Psoas muscle (tissue), 8 donors: ENCODE results near the gene DTD1. TPM values are rescaled to one million over a fixed set of nuclear protein-coding genes. Genes with fewer than 3 reads are reported as not detected.
"Not testable (repeated sequence)": the region's sequence is repeated elsewhere in the genome, so short reads cannot be mapped to it uniquely, and the experiment has no call there.

Source experiments
- ATAC-seq, 4 donors: fragments of 200-7000 bp; cut with Tn5 transposase; one replicate each; pipeline ENCODE4 v1.9.1; 2020; ENCODE audit warnings: moderate library complexity in 3 of 4, mild to moderate bottlenecking in 2 of 4
- DNase-seq, 2 donors: peaks; one replicate each; pipeline ENCODE4 v3.0.0-alpha.2; 2020
- H3K27ac ChIP-seq: fragments of 200-600 bp; one replicate; pipeline ENCODE4 v1.8.0; 2022
- H3K27me3 ChIP-seq, 3 donors: fragments of 200-600 bp in 1 of 3; one replicate each; pipeline versions ENCODE4 v1.6.1 to v1.8.0; 2013 to 2022; ENCODE audit warnings: low read length in 2 of 3, mild to moderate bottlenecking in 2 of 3, moderate library complexity in 1 of 3; ENCODE audit not compliant: insufficient read depth in 3 of 3
- H3K36me3 ChIP-seq, 2 donors: fragments of 200-600 bp in 1 of 2; one replicate each; pipeline versions ENCODE4 v1.6.1 to v1.8.0; 2013 to 2022; ENCODE audit warnings: low read depth in 1 of 2, mild to moderate bottlenecking in 1 of 2, moderate library complexity in 1 of 2; ENCODE audit not compliant: insufficient read depth in 1 of 2
- H3K4me1 ChIP-seq: fragments of 200-600 bp; one replicate; pipeline ENCODE4 v1.8.0; 2022
- H3K4me3 ChIP-seq: fragments of 200-600 bp; one replicate; pipeline ENCODE4 v1.8.0; 2022; ENCODE audit warnings: mild to moderate bottlenecking
- H3K9me3 ChIP-seq: fragments of 200-600 bp; one replicate; pipeline ENCODE4 v1.8.0; 2022
- WGBS, 3 donors: extraction: QIAGEN DNeasy Blood & Tissue Kit; methylation state at CpG; one replicate each; pipeline versions ENCODE4 v1.1.6 to v1.1.7; 2013; 5-methylcytosine and 5-hydroxymethylcytosine counted together
- intact Hi-C, 2 donors: fragments of 100-400 bp; cut with DNase I; formaldehyde crosslinking; loops; one replicate each; pipeline versions ENCODE4 v1.11.0 to v1.14.2; 2022
- polyA plus RNA-seq, 3 donors: library from polyadenylated mRNA; stranded (reverse); fragments of 200-250 nt; gene quantifications; one replicate each; pipeline ENCODE4 v1.2.3, GENCODE V29; 2013
- total RNA-seq, 4 donors: library from RNA; stranded (reverse); fragmentation: NEBNext Ultra II Directional in 2 of 4; extraction: Animal tissue kit (Norgen Biotek cat#: 25700) in 2 of 4; gene quantifications; one replicate each; pipeline versions ENCODE4 v1.2.1 to v1.2.4, GENCODE V29; 2021 to 2023
- TF ChIP-seq, protein P1 (sequence below): fragments of 200-600 bp; IDR thresholded peaks from one replicate; pipeline ENCODE4 v1.8.0; 2022; ENCODE audit warnings: antibody characterized with exemption
- donor health status: healthy with polysubstance abuse.
- donor health status: DM: no; HTN: no; CAD: no; lungs with moderate emphysema.
- donor health status: Bipolar disorder and iron deficiency.
- donor health status: healthy.
- donor health status: DM: yes; HTN: yes; CAD: no.
- donor health status: DM: no; HTN: no; CAD: no.
- donor health status: DM: no; HTN: no; CAD: no.
- donor health status: DM: yes; HTN: yes; CAD: no.

DTD1 gene
- total and polyA plus RNA-seq, 7 donors = 12.4 to 20.7 (median 18.2) TPM

DNA sequence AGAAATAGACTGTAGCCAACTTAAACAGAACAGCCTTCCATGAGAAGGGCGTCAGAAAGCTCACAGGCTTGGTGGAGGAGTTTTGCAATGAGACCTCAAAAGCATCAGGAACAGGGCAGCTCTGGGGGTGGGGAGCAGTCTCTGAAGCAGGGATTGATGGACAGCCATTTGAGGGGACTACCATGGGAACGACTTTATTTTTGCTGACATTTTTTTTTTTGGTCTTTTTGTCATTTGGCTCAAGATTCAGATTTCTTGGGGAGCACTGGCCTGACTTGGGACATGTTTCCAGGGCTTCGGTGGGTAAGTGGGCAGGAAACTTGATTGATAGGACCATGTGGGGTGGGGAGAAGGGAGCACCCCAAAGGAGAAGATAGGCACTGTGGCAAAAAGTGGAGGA, 193.7 kb downstream of the DTD1 start:
- H3K27ac ChIP-seq = no peak overlapping the region
- TF ChIP-seq, protein P1, sequence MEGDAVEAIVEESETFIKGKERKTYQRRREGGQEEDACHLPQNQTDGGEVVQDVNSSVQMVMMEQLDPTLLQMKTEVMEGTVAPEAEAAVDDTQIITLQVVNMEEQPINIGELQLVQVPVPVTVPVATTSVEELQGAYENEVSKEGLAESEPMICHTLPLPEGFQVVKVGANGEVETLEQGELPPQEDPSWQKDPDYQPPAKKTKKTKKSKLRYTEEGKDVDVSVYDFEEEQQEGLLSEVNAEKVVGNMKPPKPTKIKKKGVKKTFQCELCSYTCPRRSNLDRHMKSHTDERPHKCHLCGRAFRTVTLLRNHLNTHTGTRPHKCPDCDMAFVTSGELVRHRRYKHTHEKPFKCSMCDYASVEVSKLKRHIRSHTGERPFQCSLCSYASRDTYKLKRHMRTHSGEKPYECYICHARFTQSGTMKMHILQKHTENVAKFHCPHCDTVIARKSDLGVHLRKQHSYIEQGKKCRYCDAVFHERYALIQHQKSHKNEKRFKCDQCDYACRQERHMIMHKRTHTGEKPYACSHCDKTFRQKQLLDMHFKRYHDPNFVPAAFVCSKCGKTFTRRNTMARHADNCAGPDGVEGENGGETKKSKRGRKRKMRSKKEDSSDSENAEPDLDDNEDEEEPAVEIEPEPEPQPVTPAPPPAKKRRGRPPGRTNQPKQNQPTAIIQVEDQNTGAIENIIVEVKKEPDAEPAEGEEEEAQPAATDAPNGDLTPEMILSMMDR = no peak
- no peaks in the 10 kb centered on the region for H3K27me3 ChIP-seq
- H3K36me3 ChIP-seq = no peaks in the 10 kb centered on the region
- ATAC-seq = no peak
- no peak for DNase-seq
- H3K4me1 ChIP-seq = no peaks in the 10 kb centered on the region
- H3K9me3 ChIP-seq = no peaks in the 10 kb centered on the region
- no peak overlapping the region for H3K4me3 ChIP-seq
- 66 to 81% (median 81%) methylated on average over 3 of the region's 3 CpGs for whole genome bisulfite sequencing, 3 donors
- intact Hi-C loops = no loop called here

DNA sequence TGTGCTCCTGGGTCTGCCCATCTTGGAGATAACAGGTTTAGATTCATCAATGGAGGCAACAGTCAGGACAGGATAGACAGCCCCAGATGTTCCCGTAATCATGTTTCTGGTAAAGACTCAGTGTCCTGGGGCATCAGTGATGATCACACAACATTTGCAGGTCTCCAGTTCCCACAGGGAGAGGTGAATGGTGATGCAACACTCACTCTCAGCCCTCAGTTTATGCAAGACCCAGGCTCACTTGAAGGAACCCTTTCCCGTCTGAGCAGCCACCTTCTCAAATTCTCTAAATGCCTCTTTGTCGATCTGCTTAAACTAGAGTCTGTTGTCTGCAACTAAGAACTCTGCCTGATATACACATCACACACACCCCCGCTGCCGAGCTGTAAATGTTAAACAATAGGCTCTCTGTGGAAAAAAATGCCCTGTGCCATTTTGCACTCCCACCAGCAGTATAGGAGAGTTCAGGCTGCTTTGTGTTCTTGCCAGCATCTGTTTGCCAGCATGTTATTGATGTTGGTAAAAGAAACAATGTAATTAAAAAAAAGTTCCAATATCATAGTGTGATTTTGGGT, 195.6 kb downstream of the DTD1 start:
- H3K27ac ChIP-seq = no peak overlapping the region
- H3K9me3 ChIP-seq = no peaks in the 10 kb centered on the region
- no peaks in the 10 kb centered on the region for H3K36me3 ChIP-seq
- TF ChIP-seq, protein P1 = no peak
- H3K4me3 ChIP-seq = no peak overlapping the region
- DNase-seq (no peak), ATAC-seq (no peak)
- no peaks in the 10 kb centered on the region for H3K27me3 ChIP-seq
- WGBS, 3 donors = 72 to 76% (median 73%) methylated on average over 5 of the region's 5 CpGs
- no peaks in the 10 kb centered on the region for H3K4me1 ChIP-seq
- intact Hi-C loops = no loop called here

DNA sequence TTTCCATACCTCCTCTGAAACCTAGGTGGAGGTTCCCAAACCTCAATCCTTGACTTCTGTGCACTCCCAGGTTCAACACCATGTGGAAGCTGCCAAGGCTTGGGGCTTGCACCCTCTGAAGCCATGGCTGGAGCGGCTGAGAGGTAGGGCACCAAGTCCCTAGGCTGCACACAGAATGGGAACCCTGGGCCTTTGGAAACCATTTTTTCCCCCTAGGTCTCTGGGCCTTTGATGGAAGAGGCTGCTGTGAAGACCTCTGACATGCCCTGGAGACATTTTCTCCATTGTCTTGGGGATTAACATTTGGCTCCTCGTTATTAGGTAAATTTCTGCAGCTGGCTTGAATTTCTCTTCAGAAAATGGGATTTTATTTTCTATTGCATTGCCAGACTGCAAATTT, 199.2 kb downstream of the DTD1 start:
- H3K36me3 ChIP-seq, H3K4me3 ChIP-seq, intact Hi-C loops, H3K27me3 ChIP-seq, H3K27ac ChIP-seq, ATAC-seq, DNase-seq, H3K9me3 ChIP-seq, H3K4me1 ChIP-seq: not testable (repeated sequence)
- WGBS, 3 donors = 74 to 81% (median 79%) methylated on average over 2 of the region's 2 CpGs

DNA sequence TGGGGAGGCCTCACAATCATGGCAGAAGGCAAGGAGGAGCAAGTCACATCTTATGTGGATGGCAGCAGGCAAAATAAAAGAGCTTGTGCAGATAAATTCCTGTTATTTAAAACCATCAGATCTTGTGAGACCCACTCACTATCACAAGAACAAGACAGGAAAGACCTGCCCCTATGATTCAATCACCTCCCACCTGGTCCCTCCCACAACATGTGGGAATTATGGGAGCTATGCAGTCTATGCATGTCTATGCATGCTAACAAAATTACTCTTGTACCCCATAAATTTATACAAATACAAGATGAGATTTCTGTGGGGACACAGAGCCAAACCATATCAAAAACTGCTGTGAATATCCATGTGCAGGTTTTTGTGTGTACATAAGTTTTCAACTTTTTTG, 200.2 kb downstream of the DTD1 start:
- TF ChIP-seq, protein P1 = no peak
- Histone ChIP-seq H3K4me1 (no peaks in the 10 kb centered on the region), H3K4me3 (no peak overlapping the region), H3K27ac (no peak overlapping the region), H3K36me3 (no peaks in the 10 kb centered on the region), H3K9me3 (no peaks in the 10 kb centered on the region), H3K27me3 (peaks cover 0 to 2% (median 0%) of the 10 kb centered on the region in 3 donors)
- DNase-seq (no peak), ATAC-seq (no peak)
- intact Hi-C loops = no loop called here

DNA sequence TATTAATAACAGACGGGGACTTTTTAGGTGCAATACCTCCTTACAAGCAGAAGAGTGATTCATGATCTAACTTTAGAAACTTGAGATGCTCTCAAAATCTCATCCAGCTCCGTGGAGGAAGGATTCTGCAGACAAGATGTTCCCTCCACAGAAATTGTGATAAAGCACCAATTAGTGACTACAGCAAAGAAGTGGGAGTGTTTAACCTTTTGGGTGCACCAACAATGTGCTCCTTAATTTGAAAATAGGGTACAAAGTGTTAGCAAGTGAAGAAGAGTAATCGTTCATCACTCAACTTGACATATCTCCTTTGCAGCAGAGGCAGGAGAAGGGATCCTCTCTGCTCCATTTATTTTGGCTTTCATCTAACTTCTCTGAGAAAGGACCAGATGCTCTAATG, 202.9 kb downstream of the DTD1 start:
- no peak overlapping the region for H3K27ac ChIP-seq
- no peak for DNase-seq
- intact Hi-C loops = loop anchor here (5.0 kb wide), 3 partner anchors 148 to 203 kb away; partner anchors contain the start of gene DTD1 (in 1 of the 2)
- no peak for ATAC-seq
- peaks cover 9% of the 10 kb centered on the region for H3K4me1 ChIP-seq
- TF ChIP-seq, protein P1 = no peak
- H3K4me3 ChIP-seq = no peak overlapping the region
- 44 to 57% (median 55%) methylated on average over 3 of the region's 3 CpGs for WGBS, 3 donors
- peaks cover 0 to 2% (median 0%) of the 10 kb centered on the region in 3 donors for H3K27me3 ChIP-seq
- H3K36me3 ChIP-seq = no peaks in the 10 kb centered on the region
- no peaks in the 10 kb centered on the region for H3K9me3 ChIP-seq
